ENCODE measurements around the gene SGMS1.
A peak's percentile ranks its signal among the peaks of the same experiment; 100 is the strongest.

The SGMS1 gene

GRCh38 chr10:50294582-50294981 lies 329.2 kb downstream of the SGMS1 start:
- TF ChIP-seq TAF1 (IDR thresholded peaks at IDR 0.05; ENCODE audit: low read depth, low read length) (no peak), SPI1 (IDR thresholded peaks at IDR 0.05; ENCODE audit: low read depth, low read length) (no peak), POLR2AphosphoS5 (IDR thresholded peaks at IDR 0.05; ENCODE audit: low read depth, low read length) (no peak), POLR2A (IDR thresholded peaks at IDR 0.05; ENCODE audit: low read depth, low read length) (no peak), POU2F2 (IDR thresholded peaks at IDR 0.05; ENCODE audit: low read depth, low read length) (no peak), PAX5 (IDR thresholded peaks at IDR 0.05; ENCODE audit: insufficient read depth, low read length, severe bottlenecking) (no peak)
- no peak for DNase-seq (ENCODE audit: insufficient read length, low spot score)
- FAIRE-seq: no peak

- TF ChIP-seq POLR2AphosphoS5 (IDR thresholded peaks at IDR 0.05; ENCODE audit: low read depth, low read length) (no peak), POU2F2 (IDR thresholded peaks at IDR 0.05; ENCODE audit: low read depth, low read length) (no peak), POLR2A (IDR thresholded peaks at IDR 0.05; ENCODE audit: low read depth, low read length) (no peak), SPI1 (IDR thresholded peaks at IDR 0.05; ENCODE audit: low read depth, low read length) (no peak), PAX5 (IDR thresholded peaks at IDR 0.05; ENCODE audit: insufficient read depth, low read length, severe bottlenecking) (no peak), TAF1 (IDR thresholded peaks at IDR 0.05; ENCODE audit: low read depth, low read length) (no peak)
- FAIRE-seq (no peak), DNase-seq (ENCODE audit: insufficient read length, low spot score) (no peak)
Measured at GRCh38 chr10:50293513-50294313, 330.0 kb downstream of the SGMS1 start.

- FAIRE-seq (no peak), DNase-seq (ENCODE audit: insufficient read length, low spot score) (no peak)
- TF ChIP-seq SPI1 (IDR thresholded peaks at IDR 0.05; ENCODE audit: low read depth, low read length) (no peak), TAF1 (IDR thresholded peaks at IDR 0.05; ENCODE audit: low read depth, low read length) (no peak), PAX5 (IDR thresholded peaks at IDR 0.05; ENCODE audit: insufficient read depth, low read length, severe bottlenecking) (no peak), POLR2A (IDR thresholded peaks at IDR 0.05; ENCODE audit: low read depth, low read length) (no peak), POU2F2 (IDR thresholded peaks at IDR 0.05; ENCODE audit: low read depth, low read length) (no peak), POLR2AphosphoS5 (IDR thresholded peaks at IDR 0.05; ENCODE audit: low read depth, low read length) (no peak)
Measured at GRCh38 chr10:50291261-50291850, 332.4 kb downstream of the SGMS1 start.

GRCh38 chr10:50289196-50289595 lies 334.6 kb downstream of the SGMS1 start:
- FAIRE-seq (no peak), DNase-seq (ENCODE audit: insufficient read length, low spot score) (no peak)
- TF ChIP-seq TAF1 (IDR thresholded peaks at IDR 0.05; ENCODE audit: low read depth, low read length): no peak
- TF ChIP-seq POU2F2 (IDR thresholded peaks at IDR 0.05; ENCODE audit: low read depth, low read length): no peak
- no peak for TF ChIP-seq SPI1 (IDR thresholded peaks at IDR 0.05; ENCODE audit: low read depth, low read length)
- TF ChIP-seq POLR2AphosphoS5 (IDR thresholded peaks at IDR 0.05; ENCODE audit: low read depth, low read length): no peak
- no peak for TF ChIP-seq POLR2A (IDR thresholded peaks at IDR 0.05; ENCODE audit: low read depth, low read length)
- TF ChIP-seq PAX5 (IDR thresholded peaks at IDR 0.05; ENCODE audit: insufficient read depth, low read length, severe bottlenecking): no peak

GRCh38 chr10:50286996-50287803 lies 336.6 kb downstream of the SGMS1 start:
- FAIRE-seq: no peak
- no peak for TF ChIP-seq TAF1 (IDR thresholded peaks at IDR 0.05; ENCODE audit: low read depth, low read length)
- DNase-seq (ENCODE audit: insufficient read length, low spot score): no peak

GRCh38 chr10:50286517-50286916 lies 337.2 kb downstream of the SGMS1 start:
- TF ChIP-seq TAF1 (IDR thresholded peaks at IDR 0.05; ENCODE audit: low read depth, low read length) (no peak), POU2F2 (IDR thresholded peaks at IDR 0.05; ENCODE audit: low read depth, low read length) (no peak), SPI1 (IDR thresholded peaks at IDR 0.05; ENCODE audit: low read depth, low read length) (no peak), POLR2A (IDR thresholded peaks at IDR 0.05; ENCODE audit: low read depth, low read length) (no peak), POLR2AphosphoS5 (IDR thresholded peaks at IDR 0.05; ENCODE audit: low read depth, low read length) (no peak), PAX5 (IDR thresholded peaks at IDR 0.05; ENCODE audit: insufficient read depth, low read length, severe bottlenecking) (no peak)
- DNase-seq (ENCODE audit: insufficient read length, low spot score): no peak
- FAIRE-seq: no peak

GRCh38 chr10:50281967-50282522 lies 341.7 kb downstream of the SGMS1 start:
- DNase-seq (ENCODE audit: insufficient read length, low spot score) (no peak), FAIRE-seq (no peak)
- no peak for TF ChIP-seq PAX5 (IDR thresholded peaks at IDR 0.05; ENCODE audit: insufficient read depth, low read length, severe bottlenecking)
- TF ChIP-seq SPI1 (IDR thresholded peaks at IDR 0.05; ENCODE audit: low read depth, low read length): no peak
- no peak for TF ChIP-seq POU2F2 (IDR thresholded peaks at IDR 0.05; ENCODE audit: low read depth, low read length)
- no peak for TF ChIP-seq TAF1 (IDR thresholded peaks at IDR 0.05; ENCODE audit: low read depth, low read length)
- TF ChIP-seq POLR2AphosphoS5 (IDR thresholded peaks at IDR 0.05; ENCODE audit: low read depth, low read length): no peak
- no peak for TF ChIP-seq POLR2A (IDR thresholded peaks at IDR 0.05; ENCODE audit: low read depth, low read length)

- DNase-seq (ENCODE audit: insufficient read length, low spot score): no peak
- FAIRE-seq: peak; percentile 23
- TF ChIP-seq TAF1 (IDR thresholded peaks at IDR 0.05; ENCODE audit: low read depth, low read length) (no peak), POLR2AphosphoS5 (IDR thresholded peaks at IDR 0.05; ENCODE audit: low read depth, low read length) (no peak), SPI1 (IDR thresholded peaks at IDR 0.05; ENCODE audit: low read depth, low read length) (no peak), POU2F2 (IDR thresholded peaks at IDR 0.05; ENCODE audit: low read depth, low read length) (no peak), PAX5 (IDR thresholded peaks at IDR 0.05; ENCODE audit: insufficient read depth, low read length, severe bottlenecking) (no peak), POLR2A (IDR thresholded peaks at IDR 0.05; ENCODE audit: low read depth, low read length) (no peak)
Measured at GRCh38 chr10:50281210-50281966, 342.4 kb downstream of the SGMS1 start.

Measured in GM12891 (cell line).